MM.1S (cell line): ENCODE measurements around the gene TRNT1.

ENCODE experiments used
- EZH2 ChIP-seq: fragments of 300-600 bp; sonication (generic); optimal IDR thresholded peaks from 2 replicates; pipeline ENCODE3; 2017; ENCODE audit warnings: low read depth, mild to moderate bottlenecking, antibody characterized with exemption, low read length, mixed read lengths
- TF ChIP-seq, protein P1 (sequence below): fragments of 300-600 bp; sonication (generic); IDR thresholded peaks from 2 replicates; pipeline ENCODE4 v1.5.1; 2016; ENCODE audit warnings: antibody characterized with exemption, low read length, mixed read lengths

DNA sequence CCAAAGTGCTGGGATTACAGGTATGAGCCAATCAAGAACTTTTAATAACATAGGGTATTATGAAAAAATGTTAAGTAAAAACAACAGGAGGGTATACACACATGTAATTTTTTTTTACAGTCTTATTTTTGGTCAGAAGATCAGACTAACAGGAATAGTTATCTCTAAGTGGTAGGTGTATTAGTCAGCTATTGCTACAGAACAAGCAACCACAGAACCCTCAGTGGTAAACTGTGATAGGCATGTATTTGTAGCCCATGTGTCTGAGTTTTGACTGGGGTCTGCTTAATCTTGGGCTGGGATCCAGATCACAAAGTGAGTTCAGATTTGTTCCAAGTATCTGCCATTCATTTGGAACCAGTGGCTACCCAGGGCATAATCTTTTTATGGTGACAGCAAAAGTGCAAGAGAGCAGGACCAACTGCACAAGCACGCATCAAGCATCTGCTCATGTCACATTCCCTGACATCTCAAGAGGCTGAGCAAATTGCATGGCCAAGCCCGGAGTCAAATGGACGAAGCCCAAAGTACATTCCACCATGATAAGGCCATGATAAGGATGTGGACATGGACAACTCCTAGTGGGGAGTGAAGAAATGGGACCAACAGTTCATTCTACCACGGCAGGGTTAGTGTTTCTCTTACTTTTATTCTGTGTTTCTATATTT lies 13.6 kb upstream of the TRNT1 start:
- TF ChIP-seq, protein P1, sequence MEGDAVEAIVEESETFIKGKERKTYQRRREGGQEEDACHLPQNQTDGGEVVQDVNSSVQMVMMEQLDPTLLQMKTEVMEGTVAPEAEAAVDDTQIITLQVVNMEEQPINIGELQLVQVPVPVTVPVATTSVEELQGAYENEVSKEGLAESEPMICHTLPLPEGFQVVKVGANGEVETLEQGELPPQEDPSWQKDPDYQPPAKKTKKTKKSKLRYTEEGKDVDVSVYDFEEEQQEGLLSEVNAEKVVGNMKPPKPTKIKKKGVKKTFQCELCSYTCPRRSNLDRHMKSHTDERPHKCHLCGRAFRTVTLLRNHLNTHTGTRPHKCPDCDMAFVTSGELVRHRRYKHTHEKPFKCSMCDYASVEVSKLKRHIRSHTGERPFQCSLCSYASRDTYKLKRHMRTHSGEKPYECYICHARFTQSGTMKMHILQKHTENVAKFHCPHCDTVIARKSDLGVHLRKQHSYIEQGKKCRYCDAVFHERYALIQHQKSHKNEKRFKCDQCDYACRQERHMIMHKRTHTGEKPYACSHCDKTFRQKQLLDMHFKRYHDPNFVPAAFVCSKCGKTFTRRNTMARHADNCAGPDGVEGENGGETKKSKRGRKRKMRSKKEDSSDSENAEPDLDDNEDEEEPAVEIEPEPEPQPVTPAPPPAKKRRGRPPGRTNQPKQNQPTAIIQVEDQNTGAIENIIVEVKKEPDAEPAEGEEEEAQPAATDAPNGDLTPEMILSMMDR, result no peak
- TF ChIP-seq EZH2, result no peak
